Activated CD4-positive, alpha-beta T cell treated with anti-CD3 and anti-CD28 coated beads, Interleukin-2, amount 50 U/mL, for 48 hours (primary cell): ENCODE data around the gene TMEFF1.

Experiments used
- DNase-seq, 2 experiments: peaks; one replicate each; pipeline ENCODE4 v3.0.0-alpha.2; 2020

The TMEFF1 gene

GRCh38 chr9:100626949-100627348 lies 154.0 kb downstream of the TMEFF1 start:
- DNase-seq, result no peak
